K562 (cell line): ENCODE measurements around the gene ACOT7. TPM values are rescaled to one million over a fixed set of nuclear protein-coding genes. Genes with fewer than 3 reads are reported as not detected.

Experiments used
- HDAC2 ChIP-seq: fragments of 450-650 bp; IDR thresholded peaks from 2 replicates; pipeline ENCODE4 v1.6.1; 2016; ENCODE audit warnings: mild to moderate bottlenecking
- HMBOX1 ChIP-seq: sonication (generic); IDR thresholded peaks from 2 replicates; pipeline ENCODE4 v1.6.1; 2016
- JUN ChIP-seq, 2 experiments: sonication (generic) in 1 of 2; formaldehyde crosslinking in 1 of 2; IDR thresholded peaks; 2 replicates each; pipeline versions ENCODE4 v1.6.1 to v1.8.0; 2012 to 2022; ENCODE audit warnings: borderline replicate concordance in 2 of 2, mild to moderate bottlenecking in 2 of 2, improper control_type of control experiment in 1 of 2, low read depth in 1 of 2, low read length in 1 of 2, missing genetic modification reagents in 1 of 2
- MLLT1 ChIP-seq, 2 experiments: fragments of 450-650 bp; IDR thresholded peaks; 2 replicates each; pipeline ENCODE4 v1.6.1; 2016
- NR2F6 ChIP-seq: fragments of 450-650 bp; formaldehyde crosslinking; IDR thresholded peaks from 2 replicates; pipeline ENCODE4 v1.4.0; 2020; ENCODE audit warnings: mild to moderate bottlenecking
- SIN3A ChIP-seq, 2 experiments: fragments of 150-350 bp in 1 of 2; IDR thresholded peaks; 2 replicates each; pipeline ENCODE4 v1.6.1; 2011 to 2016; ENCODE audit warnings: borderline replicate concordance in 2 of 2, low read depth in 2 of 2, low read length in 2 of 2, mild to moderate bottlenecking in 2 of 2, moderate library complexity in 2 of 2; ENCODE audit not compliant: control insufficient read depth in 1 of 2
- SNIP1 ChIP-seq: fragments of 450-650 bp; IDR thresholded peaks from 2 replicates; pipeline ENCODE4 v1.7.1; 2017; ENCODE audit warnings: low read depth, mild to moderate bottlenecking
- ZNF609 ChIP-seq: sonication (generic); formaldehyde crosslinking; IDR thresholded peaks from 2 replicates; pipeline ENCODE4 v1.8.1; 2023; ENCODE audit warnings: missing genetic modification reagents, mild to moderate bottlenecking, borderline replicate concordance
- polyA plus RNA-seq, 8 experiments: library from polyadenylated mRNA; depleted of rRNA in 4 of 8; stranded (reverse) in 5 of 8; unstranded in 3 of 8; fragments of >200 nt; fragmentation: Nextera tagmentation in 2 of 8; fragmentation: Illumina TruSeq in 1 of 8; extraction: Ambion mirVana in 2 of 8; extraction: Trizol in 1 of 8; gene quantifications; 2 replicates each; pipeline versions ENCODE4 v1.2.1 to v1.2.3, GENCODE V29; 2011 to 2014; ENCODE audit warnings: inconsistent platforms in 1 of 8, missing spikeins in 1 of 8
- total RNA-seq, 7 experiments: library from RNA; depleted of rRNA in 6 of 7; stranded (reverse); fragments of >200 nt in 6 of 7; fragmentation: Illumina TruSeq in 2 of 7; extraction: Trizol in 2 of 7; gene quantifications; 2 replicates each; pipeline versions ENCODE4 v1.2.1 to v1.2.3, GENCODE V29; 2011 to 2021; ENCODE audit warnings: low replicate concordance in 1 of 7

The ACOT7 gene
- total and polyA plus RNA-seq, 9 of the 15 experiments (the other 6 are each of a cell fraction or from before 2014, with no cell fraction given), result 7.0 to 92.6 (median 37.2) TPM

GRCh38 chr1:6234502-6235295 lies 158.9 kb downstream of the ACOT7 start (continued):
- TF ChIP-seq ZNF609 (CRISPR knock-in tag) (0 out of 2 replicates have a peak, but pooled peaks have one; percentile 31), SNIP1 (no peak), HMBOX1 (peak; percentile 15; the same call in 1 of the 2 replicates), HDAC2 (peak; percentile 82; the same call in 1 of the 2 replicates), JUN (IDR thresholded peaks at IDR 0.05; ENCODE audit: borderline replicate concordance, low read depth, low read length) (no peak), JUN (CRISPR knock-in tag; IDR thresholded peaks at IDR 0.05; ENCODE audit: borderline replicate concordance) (peak; percentile 27; the same call in 1 of the 2 replicates), MLLT1 (IDR thresholded peaks at IDR 0.05) (peak in 1 of 2 experiments; percentile 76; a peak in 2 of 4 replicates), SIN3A (IDR thresholded peaks at IDR 0.05; ENCODE audit: borderline replicate concordance in 2 of 2, control insufficient read depth in 1 of 2, low read depth in 2 of 2, low read length in 2 of 2) (peak in 1 of 2 experiments; percentile 33; a peak in 1 of 4 replicates), NR2F6 (no peak)
